Mesothelial cell of epicardium (in vitro differentiated cells): ENCODE results near the gene CYP39A1. TPM values are rescaled to one million over a fixed set of nuclear protein-coding genes. Genes with fewer than 3 reads are reported as not detected.

Source experiments
- DNase-seq, 2 experiments: peaks; one replicate each; pipeline ENCODE4 v3.0.0; 2021; ENCODE audit warnings: low spot score in 2 of 2; ENCODE audit not compliant: unreplicated experiment in 2 of 2
- H3K27ac Mint-ChIP-seq: 2 replicates; pipeline ENCODE4 v1.8.0; 2021; ENCODE audit warnings: mixed read lengths
- H3K27me3 Mint-ChIP-seq: 2 replicates; pipeline ENCODE4 v1.8.0; 2021; ENCODE audit warnings: low read depth, mixed read lengths
- H3K36me3 Mint-ChIP-seq: 2 replicates; pipeline ENCODE4 v1.8.0; 2021; ENCODE audit warnings: mixed read lengths
- H3K4me1 Mint-ChIP-seq: 2 replicates; pipeline ENCODE4 v1.8.0; 2021; ENCODE audit warnings: mixed read lengths
- H3K4me3 Mint-ChIP-seq: 2 replicates; pipeline ENCODE4 v1.8.0; 2021; ENCODE audit warnings: mild to moderate bottlenecking, moderate library complexity, mixed read lengths
- H3K9me3 Mint-ChIP-seq: 2 replicates; pipeline ENCODE4 v1.8.0; 2021; ENCODE audit warnings: mixed read lengths
- CTCF ChIP-seq: fragments of 200-600 bp; sonication (generic); IDR thresholded peaks from one replicate; pipeline ENCODE4 v1.5.0; 2021; ENCODE audit warnings: antibody characterized with exemption; ENCODE audit not compliant: unreplicated experiment
- total RNA-seq: library from RNA; stranded (reverse); gene quantifications from 3 replicates; pipeline ENCODE4 v1.2.1, GENCODE V29; 2021

Gene CYP39A1
- total RNA-seq, 1 donor from 2014 or later = 6.9 TPM

- H3K4me1 Mint-ChIP-seq = peaks cover 3% of the 10 kb centered on the region
- no peak for DNase-seq
- H3K4me3 Mint-ChIP-seq = no peak overlapping the region
- no peak overlapping the region for H3K27ac Mint-ChIP-seq
- no peaks in the 10 kb centered on the region for H3K27me3 Mint-ChIP-seq
- H3K9me3 Mint-ChIP-seq = no peaks in the 10 kb centered on the region
- H3K36me3 Mint-ChIP-seq = peaks cover 6% of the 10 kb centered on the region
- no peak for TF ChIP-seq CTCF
These were observed 46.3 kb downstream of the CYP39A1 start for GRCh38 chr6:46606338-46606737.

GRCh38 chr6:46605091-46605797, 47.4 kb downstream of the CYP39A1 start:
- no peak for DNase-seq
- Mint-ChIP-seq H3K36me3 (peaks cover 10% of the 10 kb centered on the region), H3K4me1 (peaks cover 3% of the 10 kb centered on the region), H3K4me3 (no peak overlapping the region), H3K9me3 (no peaks in the 10 kb centered on the region), H3K27me3 (no peaks in the 10 kb centered on the region), H3K27ac (no peak overlapping the region)
- TF ChIP-seq CTCF = no peak

GRCh38 chr6:46598215-46598614, 54.4 kb downstream of the CYP39A1 start:
- H3K4me3 Mint-ChIP-seq = no peak overlapping the region
- H3K36me3 Mint-ChIP-seq = peaks cover 23% of the 10 kb centered on the region
- H3K27ac Mint-ChIP-seq = no peak overlapping the region
- H3K4me1 Mint-ChIP-seq = no peaks in the 10 kb centered on the region
- TF ChIP-seq CTCF = no peak
- H3K9me3 Mint-ChIP-seq = peaks cover 16% of the 10 kb centered on the region
- no peak for DNase-seq
- H3K27me3 Mint-ChIP-seq = no peaks in the 10 kb centered on the region

GRCh38 chr6:46592740-46593139, 59.9 kb downstream of the CYP39A1 start:
- Mint-ChIP-seq H3K4me1 (no peaks in the 10 kb centered on the region), H3K27me3 (no peaks in the 10 kb centered on the region), H3K36me3 (peaks cover 20% of the 10 kb centered on the region), H3K4me3 (no peak overlapping the region), H3K27ac (no peak overlapping the region), H3K9me3 (peaks cover 16% of the 10 kb centered on the region)
- no peak for TF ChIP-seq CTCF
- no peak for DNase-seq

GRCh38 chr6:46592046-46592445, 60.6 kb downstream of the CYP39A1 start:
- Mint-ChIP-seq H3K4me1 (no peaks in the 10 kb centered on the region), H3K36me3 (peaks cover 20% of the 10 kb centered on the region), H3K27ac (no peak overlapping the region), H3K4me3 (no peak overlapping the region), H3K27me3 (no peaks in the 10 kb centered on the region), H3K9me3 (peaks cover 16% of the 10 kb centered on the region)
- TF ChIP-seq CTCF = no peak
- no peak for DNase-seq
